Activated T-helper 1 cell treated with Interleukin-2 at 50 U/mL for 16 hours (primary cell): Measurements from ENCODE around the gene GRB10.

ENCODE experiments used
- DNase-seq: peaks from one replicate; pipeline ENCODE4 v3.0.0-alpha.2; 2020; ENCODE audit warnings: low read depth

GRB10 gene

GRCh38 chr7:50688226-50688590, 94.5 kb downstream of the GRB10 start:
- DNase-seq: no peak

DNA sequence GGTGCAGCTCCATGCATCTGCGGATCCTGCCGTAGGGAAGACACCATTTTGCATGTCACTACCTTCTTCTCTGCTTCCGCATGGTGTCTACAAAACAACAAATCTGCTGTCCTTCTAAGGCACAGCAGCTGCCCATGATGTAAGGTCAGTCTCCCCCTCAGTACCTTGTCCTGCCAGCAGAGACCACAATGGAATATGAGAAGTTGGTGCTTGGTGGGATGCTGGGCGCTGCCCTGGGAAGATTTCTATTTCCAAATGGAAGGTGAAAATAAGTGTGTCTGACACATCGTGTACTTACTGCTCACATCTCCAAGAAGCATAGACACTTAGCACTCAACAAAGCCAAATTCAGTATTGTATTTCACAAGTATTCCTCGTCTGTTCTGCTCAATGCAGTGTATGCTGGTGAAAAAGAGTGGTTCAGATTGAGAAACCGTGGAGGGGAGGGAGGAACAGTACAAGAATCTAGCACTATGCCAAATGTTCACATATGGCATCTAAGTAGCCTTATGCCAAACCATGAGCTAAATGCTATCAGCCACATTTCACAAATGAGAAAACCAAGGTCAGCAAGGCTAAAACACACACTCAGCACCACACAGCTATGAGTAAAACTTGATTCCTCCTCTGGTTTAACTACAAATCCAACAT, 95.0 kb downstream of the GRB10 start:
- no peak for DNase-seq

GRCh38 chr7:50687096-50687495, 95.6 kb downstream of the GRB10 start:
- DNase-seq: no peak

GRCh38 chr7:50685135-50686065, 97.3 kb downstream of the GRB10 start:
- DNase-seq: no peak

GRCh38 chr7:50684713-50685075, 98.0 kb downstream of the GRB10 start:
- DNase-seq: no peak

DNA sequence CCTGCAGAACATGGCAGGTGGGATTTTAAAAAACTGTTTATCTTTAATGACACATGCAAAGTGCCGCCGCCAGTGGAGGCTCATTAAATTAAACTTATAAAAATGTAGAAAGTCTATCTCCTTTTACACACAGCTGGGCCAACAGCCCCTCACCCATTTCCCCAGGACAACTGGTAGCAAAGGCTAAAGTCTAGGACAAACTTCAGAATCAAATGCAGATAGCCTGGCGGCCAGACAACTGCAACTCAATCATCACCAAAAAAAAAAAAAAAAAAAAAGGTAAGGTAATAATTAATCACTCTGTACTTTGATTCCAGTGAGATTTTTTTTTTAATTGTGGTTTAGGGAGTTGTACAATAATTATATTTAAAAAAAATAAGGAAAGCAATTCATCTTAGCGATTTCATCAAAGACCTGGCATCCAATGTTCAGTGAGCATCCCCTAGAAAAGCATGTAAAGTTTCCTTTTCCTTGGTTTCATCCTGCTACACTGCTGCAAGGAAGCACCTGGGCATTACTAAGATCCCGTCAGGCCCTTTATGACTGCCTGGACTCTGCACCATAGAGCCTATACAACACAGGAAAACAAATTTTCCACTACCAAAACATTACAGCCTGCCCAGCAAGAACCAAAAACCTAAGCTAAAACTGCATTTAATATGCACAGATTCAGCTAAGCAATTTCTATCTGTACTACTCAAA, 98.5 kb downstream of the GRB10 start:
- DNase-seq: no peak

- DNase-seq: no peak
These were observed 100.1 kb downstream of the GRB10 start for GRCh38 chr7:50682573-50682972.

- DNase-seq: no peak
These were observed 100.6 kb downstream of the GRB10 start for GRCh38 chr7:50682079-50682478.

GRCh38 chr7:50681432-50682045, 101.2 kb downstream of the GRB10 start:
- DNase-seq: no peak

DNA sequence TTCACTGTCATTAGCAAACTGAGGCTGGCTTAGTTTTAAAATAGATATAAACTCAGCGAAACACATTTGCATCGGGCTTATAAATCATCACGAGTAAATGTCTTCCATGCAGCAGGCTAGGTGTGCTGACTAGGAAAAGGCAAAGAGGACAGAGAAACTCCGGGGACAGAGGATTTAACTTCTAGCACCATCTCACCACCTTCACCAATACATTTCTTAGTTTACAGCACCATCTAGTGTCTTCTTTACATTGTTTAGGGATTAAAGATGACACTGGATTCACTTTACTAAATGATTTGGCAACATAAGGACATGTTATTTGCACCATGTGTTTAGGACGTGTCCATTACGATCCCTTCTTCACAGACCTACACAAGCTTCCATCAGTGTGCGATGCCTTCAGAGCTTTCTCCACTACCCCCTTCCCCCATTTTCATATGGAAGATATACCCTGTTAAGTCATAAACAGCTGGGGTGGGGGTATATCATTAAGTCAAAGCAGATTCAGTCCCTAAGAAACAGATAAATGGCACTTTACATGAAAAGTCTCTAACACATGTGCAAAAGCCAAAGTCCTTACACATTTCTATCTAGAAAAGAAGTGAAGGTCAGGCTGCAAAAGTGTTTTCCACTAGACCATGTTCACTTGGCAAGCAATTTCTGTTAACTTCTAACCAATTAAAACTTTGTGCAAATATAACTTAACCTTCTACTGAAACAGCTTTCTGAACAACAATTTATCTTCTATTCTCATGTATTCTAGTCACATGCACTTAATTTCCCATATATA, 103.3 kb downstream of the GRB10 start:
- DNase-seq: no peak

DNA sequence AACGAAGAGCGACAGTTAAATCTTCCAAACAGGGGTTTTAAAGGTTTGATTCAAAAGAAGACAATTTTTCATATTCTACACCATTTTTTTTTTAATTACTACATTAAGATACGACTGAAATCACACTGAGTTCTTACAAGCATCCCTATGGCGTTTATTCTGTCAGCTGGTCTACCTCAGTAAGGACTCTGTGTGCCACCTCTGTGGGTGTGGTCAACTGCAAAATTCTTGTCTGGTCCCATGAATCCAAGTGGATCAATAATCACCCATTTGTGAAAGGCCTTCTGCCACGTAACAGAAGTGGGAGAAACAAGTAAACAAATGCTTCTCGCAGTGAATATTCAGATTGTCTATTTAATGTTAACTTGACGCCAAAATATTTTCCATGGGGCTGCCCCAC, 104.1 kb downstream of the GRB10 start:
- no peak for DNase-seq

- DNase-seq: no peak
These were observed 105.1 kb downstream of the GRB10 start for GRCh38 chr7:50677638-50677996.

GRCh38 chr7:50676740-50677637, 105.7 kb downstream of the GRB10 start:
- no peak for DNase-seq

DNA sequence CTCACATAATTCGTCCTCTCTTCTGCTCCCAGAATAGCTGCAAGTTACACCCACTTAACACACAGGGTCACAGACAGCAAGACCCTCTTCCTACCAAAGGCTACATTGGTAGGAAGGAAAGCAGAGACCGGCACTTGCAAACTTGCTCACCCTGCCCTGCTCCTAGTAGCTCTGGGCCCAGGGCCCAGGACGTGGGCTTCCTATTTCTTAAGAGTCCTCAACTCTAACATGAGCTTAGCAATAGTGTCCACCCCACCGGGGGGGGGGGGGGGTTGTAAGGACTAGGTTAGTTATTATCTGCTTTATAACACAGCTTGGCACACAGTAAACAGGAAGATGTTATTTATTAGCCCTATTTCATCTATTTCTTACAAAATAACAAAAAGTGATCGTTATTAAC, 106.6 kb downstream of the GRB10 start:
- DNase-seq: no peak

- DNase-seq: no peak
These were observed 107.5 kb downstream of the GRB10 start for GRCh38 chr7:50674896-50675835.

DNA sequence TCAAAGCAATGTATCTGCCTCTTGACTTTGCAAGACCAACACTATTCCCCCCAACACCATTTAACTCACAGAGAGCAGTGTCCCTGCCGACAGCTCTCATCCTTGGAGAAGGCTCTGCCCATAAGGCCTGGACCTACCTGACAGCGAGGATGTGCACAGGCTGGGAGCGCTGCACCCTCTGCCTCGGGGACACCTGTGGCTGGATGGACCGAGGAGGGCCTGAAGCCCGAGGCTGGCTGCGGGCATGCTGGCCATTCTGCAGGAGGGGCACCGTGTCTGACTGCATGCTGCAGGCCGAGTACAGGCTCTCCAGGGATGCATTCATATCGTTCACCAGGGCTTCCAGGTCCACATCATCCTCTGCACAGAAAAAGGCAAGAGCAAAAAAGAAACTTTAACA, 108.4 kb downstream of the GRB10 start:
- no peak for DNase-seq

- no peak for DNase-seq
These were observed 109.6 kb downstream of the GRB10 start for GRCh38 chr7:50673096-50673495.

GRCh38 chr7:50672045-50672444, 110.7 kb downstream of the GRB10 start:
- no peak for DNase-seq

- no peak for DNase-seq
These were observed 111.3 kb downstream of the GRB10 start for GRCh38 chr7:50671386-50671785.

GRCh38 chr7:50669890-50670289, 112.8 kb downstream of the GRB10 start:
- no peak for DNase-seq
